ENCODE measurements around the gene C1orf35.
A peak's percentile ranks its signal among the peaks of the same experiment; 100 is the strongest.
"Not testable (repeated sequence)": the region's sequence is repeated elsewhere in the genome, so short reads cannot be mapped to it uniquely, and the experiment has no call there.

C1orf35 gene

GRCh38 chr1:228136901-228137300 lies 33.8 kb upstream of the C1orf35 start:
- H3K4me1 Mint-ChIP-seq (ENCODE audit: low read depth) = peaks cover 18% of the 10 kb centered on the region
- H3K4me3 Mint-ChIP-seq = no peak overlapping the region
- intact Hi-C loops (cut with micrococcal nuclease) = loop anchor here (10.0 kb wide), 1 partner anchor 348 kb away; the partner anchor contains the start of gene RNF187
- no peak overlapping the region for H3K27ac Mint-ChIP-seq
- H3K27me3 Mint-ChIP-seq = no peaks in the 10 kb centered on the region
- no peaks in the 10 kb centered on the region for H3K9me3 Mint-ChIP-seq
- peaks cover 25% of the 10 kb centered on the region for H3K36me3 Mint-ChIP-seq (ENCODE audit: low read depth)

GRCh38 chr1:228134591-228134990 lies 31.5 kb upstream of the C1orf35 start:
- peaks cover 6% of the 10 kb centered on the region for H3K4me1 Mint-ChIP-seq (ENCODE audit: low read depth)
- no peaks in the 10 kb centered on the region for H3K9me3 Mint-ChIP-seq
- intact Hi-C loops (cut with micrococcal nuclease) = loop anchor here (5.0 to 10.0 kb wide), 2 partner anchors 258 to 350 kb away; partner anchors contain the start of gene RNF187
- peaks cover 3% of the 10 kb centered on the region for H3K27me3 Mint-ChIP-seq
- peaks cover 1% of the 10 kb centered on the region for H3K36me3 Mint-ChIP-seq (ENCODE audit: low read depth)
- H3K27ac Mint-ChIP-seq = peak overlapping the region; percentile 20
- H3K4me3 Mint-ChIP-seq = no peak overlapping the region

GRCh38 chr1:228131766-228132165 lies 28.6 kb upstream of the C1orf35 start:
- intact Hi-C loops (cut with micrococcal nuclease) = loop anchor here (5.0 to 10.0 kb wide), 2 partner anchors 261 to 353 kb away; partner anchors contain the start of gene RNF187
- Mint-ChIP-seq H3K9me3 (no peaks in the 10 kb centered on the region), H3K27me3 (peaks cover 3% of the 10 kb centered on the region), H3K4me1 (ENCODE audit: low read depth) (peaks cover 6% of the 10 kb centered on the region), H3K27ac (no peak overlapping the region), H3K36me3 (ENCODE audit: low read depth) (no peaks in the 10 kb centered on the region), H3K4me3 (no peak overlapping the region)

- H3K27ac Mint-ChIP-seq = no peak overlapping the region
- H3K27me3 Mint-ChIP-seq = peaks cover 10% of the 10 kb centered on the region
- no peaks in the 10 kb centered on the region for H3K9me3 Mint-ChIP-seq
- H3K4me1 Mint-ChIP-seq (ENCODE audit: low read depth) = peaks cover 7% of the 10 kb centered on the region
- H3K4me3 Mint-ChIP-seq = no peak overlapping the region
- intact Hi-C loops (cut with micrococcal nuclease) = no loop called here
- H3K36me3 Mint-ChIP-seq (ENCODE audit: low read depth) = no peaks in the 10 kb centered on the region
These were observed 22.1 kb upstream of the C1orf35 start for GRCh38 chr1:228125185-228125584.

- no peak overlapping the region for H3K4me3 Mint-ChIP-seq
- no peak overlapping the region for H3K27ac Mint-ChIP-seq
- intact Hi-C loops (cut with micrococcal nuclease) = no loop called here
- H3K27me3 Mint-ChIP-seq = peaks cover 11% of the 10 kb centered on the region
- H3K4me1 Mint-ChIP-seq (ENCODE audit: low read depth) = peaks cover 7% of the 10 kb centered on the region
- H3K9me3 Mint-ChIP-seq = no peaks in the 10 kb centered on the region
- H3K36me3 Mint-ChIP-seq (ENCODE audit: low read depth) = no peaks in the 10 kb centered on the region
These were observed 20.4 kb upstream of the C1orf35 start for GRCh38 chr1:228123505-228123904.

GRCh38 chr1:228122921-228123441 lies 19.9 kb upstream of the C1orf35 start:
- Mint-ChIP-seq H3K9me3 (peaks cover 4% of the 10 kb centered on the region), H3K36me3 (ENCODE audit: low read depth) (no peaks in the 10 kb centered on the region), H3K27me3 (peaks cover 11% of the 10 kb centered on the region), H3K4me3 (no peak overlapping the region), H3K27ac (no peak overlapping the region), H3K4me1 (ENCODE audit: low read depth) (peaks cover 7% of the 10 kb centered on the region)
- intact Hi-C loops (cut with micrococcal nuclease) = no loop called here

GRCh38 chr1:228120857-228121489 lies 17.8 kb upstream of the C1orf35 start:
- Mint-ChIP-seq H3K4me3 (no peak overlapping the region), H3K4me1 (ENCODE audit: low read depth) (peaks cover 7% of the 10 kb centered on the region), H3K27me3 (peaks cover 13% of the 10 kb centered on the region), H3K27ac (peak overlapping the region; percentile 21), H3K9me3 (peaks cover 8% of the 10 kb centered on the region), H3K36me3 (ENCODE audit: low read depth) (no peaks in the 10 kb centered on the region)
- intact Hi-C loops (cut with micrococcal nuclease) = no loop called here

GRCh38 chr1:228120351-228120750 lies 17.2 kb upstream of the C1orf35 start:
- Mint-ChIP-seq H3K9me3 (peaks cover 8% of the 10 kb centered on the region), H3K27ac (no peak overlapping the region)

GRCh38 chr1:228118040-228118439 lies 14.9 kb upstream of the C1orf35 start:
- Mint-ChIP-seq H3K4me1 (ENCODE audit: low read depth) (peaks cover 7% of the 10 kb centered on the region), H3K27ac (no peak overlapping the region), H3K4me3 (no peak overlapping the region), H3K27me3 (peaks cover 8% of the 10 kb centered on the region), H3K36me3 (ENCODE audit: low read depth) (no peaks in the 10 kb centered on the region), H3K9me3 (peaks cover 8% of the 10 kb centered on the region)
- intact Hi-C loops (cut with micrococcal nuclease) = no loop called here

More at GRCh38 chr1:228120351-228120750, 17.2 kb upstream of the C1orf35 start:
- peaks cover 13% of the 10 kb centered on the region for H3K27me3 Mint-ChIP-seq
- no peaks in the 10 kb centered on the region for H3K36me3 Mint-ChIP-seq (ENCODE audit: low read depth)
- no peak overlapping the region for H3K4me3 Mint-ChIP-seq
- intact Hi-C loops (cut with micrococcal nuclease) = no loop called here
- H3K4me1 Mint-ChIP-seq (ENCODE audit: low read depth) = peaks cover 7% of the 10 kb centered on the region

- Mint-ChIP-seq H3K27ac (no peak overlapping the region), H3K4me1 (ENCODE audit: low read depth) (peaks cover 7% of the 10 kb centered on the region), H3K27me3 (peaks cover 3% of the 10 kb centered on the region), H3K9me3 (peaks cover 8% of the 10 kb centered on the region), H3K4me3 (no peak overlapping the region), H3K36me3 (ENCODE audit: low read depth) (no peaks in the 10 kb centered on the region)
- intact Hi-C loops (cut with micrococcal nuclease) = no loop called here
These were observed 14.2 kb upstream of the C1orf35 start for GRCh38 chr1:228117335-228117734.

- peaks cover 8% of the 10 kb centered on the region for H3K9me3 Mint-ChIP-seq
- H3K4me3 Mint-ChIP-seq = no peak overlapping the region
- H3K36me3 Mint-ChIP-seq (ENCODE audit: low read depth) = peaks cover 2% of the 10 kb centered on the region
- H3K27me3 Mint-ChIP-seq = peaks cover 3% of the 10 kb centered on the region
- no peak overlapping the region for H3K27ac Mint-ChIP-seq
- H3K4me1 Mint-ChIP-seq (ENCODE audit: low read depth) = peaks cover 11% of the 10 kb centered on the region
- intact Hi-C loops (cut with micrococcal nuclease) = no loop called here
These were observed 11.7 kb upstream of the C1orf35 start for GRCh38 chr1:228114827-228115226.

GRCh38 chr1:228112617-228113016 lies 9.5 kb upstream of the C1orf35 start:
- Mint-ChIP-seq H3K4me3 (no peak overlapping the region), H3K27me3 (peaks cover 1% of the 10 kb centered on the region), H3K27ac (no peak overlapping the region), H3K9me3 (peaks cover under 1% of the 10 kb centered on the region), H3K36me3 (ENCODE audit: low read depth) (peaks cover 15% of the 10 kb centered on the region), H3K4me1 (ENCODE audit: low read depth) (peaks cover 31% of the 10 kb centered on the region)
- intact Hi-C loops (cut with micrococcal nuclease) = no loop called here

GRCh38 chr1:228112167-228112566 lies 9.0 kb upstream of the C1orf35 start:
- Mint-ChIP-seq H3K27me3 (peaks cover 1% of the 10 kb centered on the region), H3K9me3 (no peaks in the 10 kb centered on the region), H3K4me1 (ENCODE audit: low read depth) (peaks cover 35% of the 10 kb centered on the region), H3K27ac (no peak overlapping the region), H3K36me3 (ENCODE audit: low read depth) (peaks cover 20% of the 10 kb centered on the region), H3K4me3 (no peak overlapping the region)
- intact Hi-C loops (cut with micrococcal nuclease) = no loop called here

GRCh38 chr1:228111315-228111714 lies 8.2 kb upstream of the C1orf35 start:
- H3K27ac Mint-ChIP-seq; H3K27me3 Mint-ChIP-seq; H3K4me3 Mint-ChIP-seq; intact Hi-C loops (cut with micrococcal nuclease); H3K9me3 Mint-ChIP-seq: not testable (repeated sequence)
- H3K4me1 Mint-ChIP-seq (ENCODE audit: low read depth) = peaks cover 40% of the 10 kb centered on the region
- H3K36me3 Mint-ChIP-seq (ENCODE audit: low read depth) = peaks cover 28% of the 10 kb centered on the region

- peak overlapping the region; percentile 90 for H3K27ac Mint-ChIP-seq
- peaks cover 36% of the 10 kb centered on the region for H3K36me3 Mint-ChIP-seq (ENCODE audit: low read depth)
- H3K27me3 Mint-ChIP-seq = no peaks in the 10 kb centered on the region
- peaks cover 41% of the 10 kb centered on the region for H3K4me1 Mint-ChIP-seq (ENCODE audit: low read depth)
- no peaks in the 10 kb centered on the region for H3K9me3 Mint-ChIP-seq
- intact Hi-C loops (cut with micrococcal nuclease) = no loop called here
- no peak overlapping the region for H3K4me3 Mint-ChIP-seq
These were observed 7.4 kb upstream of the C1orf35 start for GRCh38 chr1:228110556-228110955.
